HCT116 (cell line): ENCODE measurements around the gene MICAL3. TPM values are rescaled to one million over a fixed set of nuclear protein-coding genes. Genes with fewer than 3 reads are reported as not detected.

ENCODE experiments used
- ATAC-seq: fragments of 200-7000 bp; cut with Tn5 transposase; 2 replicates; pipeline ENCODE4 v1.9.1; 2020; ENCODE audit warnings: mild to moderate bottlenecking, moderate library complexity
- BruUV-seq: library from RNA; stranded (reverse); fragments of 400-500 nt; replicated peaks from 2 replicates; lab custom pipeline; 2021; lab: Mats Ljungman, UMichigan
- CTCF ChIA-PET: fragments of 300-600 bp; sonication (Branson Sonifier 250); formaldehyde crosslinking; loops from one replicate; lab custom pipeline; 2021; ENCODE audit warnings: antibody characterized with exemption; lab: Charles Lee
- POLR2A ChIA-PET: fragments of 300-600, 350-600 bp; sonication (Branson Sonifier 250); formaldehyde crosslinking; loops from one replicate; lab custom pipeline; 2021; ENCODE audit warnings: antibody characterized with exemption; lab: Charles Lee
- RAD21 ChIA-PET, 2 experiments: fragments of 300-600 bp; sonication (Branson Sonifier 250); formaldehyde crosslinking; loops; one replicate each; lab custom pipeline; 2023; ENCODE audit warnings: low total read pairs in 2 of 2; ENCODE audit not compliant: uncharacterized antibody in 2 of 2, unreplicated experiment in 2 of 2, low non-redundant PET in 1 of 2; lab: Charles Lee
- DNase-seq: peaks from one replicate; pipeline ENCODE4 v3.0.0-alpha.2; 2010; ENCODE audit warnings: low read depth, low spot score
- H2AFZ ChIP-seq: fragments of 200-600 bp; shearing (Covaris generic), sonication (generic); 2 replicates; pipeline ENCODE4 v1.6.1; 2017; ENCODE audit warnings: low read depth, mixed run types, mixed read lengths, antibody characterized with exemption, low read length; ENCODE audit not compliant: poor library complexity, severe bottlenecking
- H3K27ac ChIP-seq: 2 replicates; pipeline ENCODE4 v1.5.1; 2012; ENCODE audit warnings: low read depth, low read length
- H3K27me3 ChIP-seq: fragments of 200-600 bp; sonication (generic); 2 replicates; pipeline ENCODE4 v1.6.1; 2016; ENCODE audit warnings: mixed run types, low read length, mixed read lengths; ENCODE audit not compliant: insufficient read depth
- H3K36me3 ChIP-seq, 2 experiments: fragments of 200-500 bp in 1 of 2; fragments of 200-600 bp in 1 of 2; sonication (Bioruptor generic) in 1 of 2; sonication (generic) in 1 of 2; 2 replicates each; pipeline versions ENCODE4 v1.5.1 to v1.6.1; 2014 to 2016; ENCODE audit warnings: low read length in 2 of 2, inconsistent platforms in 1 of 2, mixed read lengths in 1 of 2, mixed run types in 1 of 2; ENCODE audit not compliant: insufficient read depth in 2 of 2, control insufficient read depth in 1 of 2
- H3K4me1 ChIP-seq, 2 experiments: fragments of 200-600 bp in 1 of 2; sonication (generic) in 1 of 2; 2 replicates each; pipeline versions ENCODE4 v1.5.1 to v1.6.1; 2012 to 2017; ENCODE audit warnings: low read length in 2 of 2, inconsistent platforms in 1 of 2, mild to moderate bottlenecking in 1 of 2, mixed read lengths in 1 of 2, mixed run types in 1 of 2, moderate library complexity in 1 of 2; ENCODE audit not compliant: insufficient read depth in 2 of 2, control insufficient read depth in 1 of 2
- H3K4me2 ChIP-seq: fragments of 200-600 bp; sonication (generic); 2 replicates; pipeline ENCODE4 v1.6.1; 2017; ENCODE audit warnings: mixed run types, low read length, mixed read lengths
- H3K4me3 ChIP-seq, 2 experiments: fragments of 200-600 bp in 1 of 2; sonication (generic) in 1 of 2; replicated peaks in 1 of 2; 2 replicates each; pipeline ENCODE4 v1.5.1; 2011 to 2016; ENCODE audit warnings: low read length in 2 of 2, control low read depth in 1 of 2, low read depth in 1 of 2, mild to moderate bottlenecking in 1 of 2, mixed read lengths in 1 of 2, mixed run types in 1 of 2
- H3K79me2 ChIP-seq: fragments of 200-600 bp; sonication (generic); 2 replicates; pipeline ENCODE4 v1.6.1; 2017; ENCODE audit warnings: mild to moderate bottlenecking, mixed run types, low read length, moderate library complexity, mixed read lengths; ENCODE audit not compliant: insufficient read depth
- H3K9ac ChIP-seq: fragments of 200-600 bp; sonication (generic); 2 replicates; pipeline ENCODE4 v1.6.1; 2016; ENCODE audit warnings: low read length, mixed read lengths
- H3K9me2 ChIP-seq: fragments of 200-600 bp; sonication (generic), shearing (Covaris generic); 2 replicates; pipeline ENCODE4 v1.6.1; 2017; ENCODE audit warnings: mixed run types, mild to moderate bottlenecking, moderate library complexity; ENCODE audit not compliant: insufficient read depth
- H3K9me3 ChIP-seq, 2 experiments: fragments of 200-500 bp in 1 of 2; fragments of 200-600 bp in 1 of 2; sonication (Bioruptor generic) in 1 of 2; sonication (generic) in 1 of 2; 2 replicates each; pipeline ENCODE4 v1.6.1; 2014 to 2017; ENCODE audit warnings: low read length in 2 of 2, mixed read lengths in 2 of 2, inconsistent platforms in 1 of 2, low read depth in 1 of 2, mild to moderate bottlenecking in 1 of 2, mixed run types in 1 of 2, moderate library complexity in 1 of 2; ENCODE audit not compliant: control insufficient read depth in 1 of 2, insufficient read depth in 1 of 2
- H4K20me1 ChIP-seq: fragments of 200-600 bp; sonication (generic), shearing (Covaris generic); 2 replicates; pipeline ENCODE4 v1.6.1; 2017; ENCODE audit warnings: mixed run types, mild to moderate bottlenecking, moderate library complexity; ENCODE audit not compliant: insufficient read depth
- CBX3 ChIP-seq: IDR thresholded peaks from 2 replicates; pipeline ENCODE4 v1.6.1; 2012; ENCODE audit warnings: low read depth
- JUND ChIP-seq: IDR thresholded peaks from 2 replicates; pipeline ENCODE4 v1.6.1; 2012
- POLR2A ChIP-seq: IDR thresholded peaks from 2 replicates; pipeline ENCODE4 v1.7.0; 2011; ENCODE audit warnings: borderline replicate concordance; ENCODE audit not compliant: insufficient read depth, insufficient read length; ENCODE audit errors: extremely low read depth
- SIN3A ChIP-seq: IDR thresholded peaks from 2 replicates; pipeline ENCODE4 v1.6.1; 2012; ENCODE audit warnings: low read depth
- ZNF274 ChIP-seq: fragments of 200-500 bp; sonication (Bioruptor generic); IDR thresholded peaks from 2 replicates; pipeline ENCODE4 v1.6.1; 2014; ENCODE audit warnings: mild to moderate bottlenecking, low read depth, low read length, inconsistent platforms
- intact Hi-C: fragments of 100-400 bp; cut with micrococcal nuclease; formaldehyde crosslinking; loops from 2 replicates; pipeline ENCODE4 v1.10.0; 2022
- total RNA-seq: library from RNA; stranded (reverse); gene quantifications from one replicate; pipeline ENCODE4 v1.2.1, GENCODE V29; 2021; ENCODE audit not compliant: unreplicated experiment
- TF ChIP-seq, protein P1 (sequence below): IDR thresholded peaks from 2 replicates; pipeline ENCODE4 v1.6.1; 2012
- TF ChIP-seq, protein P2 (sequence below): IDR thresholded peaks from 2 replicates; pipeline ENCODE4 v1.6.1; 2012; ENCODE audit warnings: low read depth
- TF ChIP-seq, protein P3 (sequence below), 3 experiments: fragments of 200-600 bp in 1 of 3; sonication (generic) in 1 of 3; IDR thresholded peaks in 2 of 3; conservative IDR thresholded peaks in 1 of 3; 2 replicates each; pipeline ENCODE4 v1.5.1; 2012 to 2017; ENCODE audit warnings: low read depth in 2 of 3, low read length in 2 of 3, antibody characterized with exemption in 1 of 3, borderline replicate concordance in 1 of 3, control low read depth in 1 of 3, mild to moderate bottlenecking in 1 of 3, mixed read lengths in 1 of 3, mixed run types in 1 of 3, moderate library complexity in 1 of 3; ENCODE audit not compliant: insufficient read depth in 1 of 3

The MICAL3 gene
- total RNA-seq, 1 experiment from 2014 or later: 30.8 TPM

DNA sequence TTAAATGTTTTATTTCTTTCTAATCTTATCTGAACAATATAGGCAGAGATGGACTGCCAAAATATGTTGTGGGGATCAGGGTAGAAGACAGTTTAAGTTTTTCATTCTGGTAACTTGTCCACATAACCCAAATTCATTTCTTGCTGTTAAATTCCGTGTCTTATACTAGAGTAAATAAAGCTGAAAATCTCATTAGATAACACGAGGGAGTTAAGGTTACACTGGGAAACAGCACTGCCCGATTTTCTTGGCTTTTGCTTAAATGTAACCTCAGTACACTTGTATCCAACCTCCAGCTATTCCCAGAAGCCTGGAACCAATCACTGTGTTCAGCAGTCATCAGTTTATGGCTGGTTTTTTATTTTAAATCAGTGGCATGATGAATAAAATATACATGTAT, 48.2 kb downstream of the MICAL3 start:
- Histone ChIP-seq H3K4me1 (peaks cover 19 to 21% of the 10 kb centered on the region in 2 experiments), H3K9me2 (no peaks in the 10 kb centered on the region), H3K36me3 (no peaks in the 10 kb centered on the region), H4K20me1 (no peaks in the 10 kb centered on the region), H3K9ac (no peak overlapping the region), H3K4me2 (no peak overlapping the region), H3K27ac (no peak overlapping the region), H3K79me2 (peaks cover 92% of the 10 kb centered on the region), H3K9me3 (no peaks in the 10 kb centered on the region), H3K4me3 (no peak overlapping the region), H3K27me3 (no peaks in the 10 kb centered on the region), H2AFZ (no peak overlapping the region)
- ChIA-PET RAD21 (no interaction called here), CTCF (no interaction called here), POLR2A (interaction anchor here (0.7 kb wide), 1 partner anchor 55 kb away, joined by 3 read pairs; no protein-coding TSS in a partner anchor)
- intact Hi-C loops: no loop called here
- no TSS peak for BruUV-seq
- DNase-seq (no peak), ATAC-seq (no peak)
- TF ChIP-seq POLR2A (no peak), ZNF274 (no peak), CBX3 (no peak), JUND (no peak), SIN3A (no peak)
- TF ChIP-seq, protein P1, sequence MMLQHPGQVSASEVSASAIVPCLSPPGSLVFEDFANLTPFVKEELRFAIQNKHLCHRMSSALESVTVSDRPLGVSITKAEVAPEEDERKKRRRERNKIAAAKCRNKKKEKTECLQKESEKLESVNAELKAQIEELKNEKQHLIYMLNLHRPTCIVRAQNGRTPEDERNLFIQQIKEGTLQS: no peak
- TF ChIP-seq, protein P2, sequence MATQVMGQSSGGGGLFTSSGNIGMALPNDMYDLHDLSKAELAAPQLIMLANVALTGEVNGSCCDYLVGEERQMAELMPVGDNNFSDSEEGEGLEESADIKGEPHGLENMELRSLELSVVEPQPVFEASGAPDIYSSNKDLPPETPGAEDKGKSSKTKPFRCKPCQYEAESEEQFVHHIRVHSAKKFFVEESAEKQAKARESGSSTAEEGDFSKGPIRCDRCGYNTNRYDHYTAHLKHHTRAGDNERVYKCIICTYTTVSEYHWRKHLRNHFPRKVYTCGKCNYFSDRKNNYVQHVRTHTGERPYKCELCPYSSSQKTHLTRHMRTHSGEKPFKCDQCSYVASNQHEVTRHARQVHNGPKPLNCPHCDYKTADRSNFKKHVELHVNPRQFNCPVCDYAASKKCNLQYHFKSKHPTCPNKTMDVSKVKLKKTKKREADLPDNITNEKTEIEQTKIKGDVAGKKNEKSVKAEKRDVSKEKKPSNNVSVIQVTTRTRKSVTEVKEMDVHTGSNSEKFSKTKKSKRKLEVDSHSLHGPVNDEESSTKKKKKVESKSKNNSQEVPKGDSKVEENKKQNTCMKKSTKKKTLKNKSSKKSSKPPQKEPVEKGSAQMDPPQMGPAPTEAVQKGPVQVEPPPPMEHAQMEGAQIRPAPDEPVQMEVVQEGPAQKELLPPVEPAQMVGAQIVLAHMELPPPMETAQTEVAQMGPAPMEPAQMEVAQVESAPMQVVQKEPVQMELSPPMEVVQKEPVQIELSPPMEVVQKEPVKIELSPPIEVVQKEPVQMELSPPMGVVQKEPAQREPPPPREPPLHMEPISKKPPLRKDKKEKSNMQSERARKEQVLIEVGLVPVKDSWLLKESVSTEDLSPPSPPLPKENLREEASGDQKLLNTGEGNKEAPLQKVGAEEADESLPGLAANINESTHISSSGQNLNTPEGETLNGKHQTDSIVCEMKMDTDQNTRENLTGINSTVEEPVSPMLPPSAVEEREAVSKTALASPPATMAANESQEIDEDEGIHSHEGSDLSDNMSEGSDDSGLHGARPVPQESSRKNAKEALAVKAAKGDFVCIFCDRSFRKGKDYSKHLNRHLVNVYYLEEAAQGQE: no peak
- TF ChIP-seq, protein P3, sequence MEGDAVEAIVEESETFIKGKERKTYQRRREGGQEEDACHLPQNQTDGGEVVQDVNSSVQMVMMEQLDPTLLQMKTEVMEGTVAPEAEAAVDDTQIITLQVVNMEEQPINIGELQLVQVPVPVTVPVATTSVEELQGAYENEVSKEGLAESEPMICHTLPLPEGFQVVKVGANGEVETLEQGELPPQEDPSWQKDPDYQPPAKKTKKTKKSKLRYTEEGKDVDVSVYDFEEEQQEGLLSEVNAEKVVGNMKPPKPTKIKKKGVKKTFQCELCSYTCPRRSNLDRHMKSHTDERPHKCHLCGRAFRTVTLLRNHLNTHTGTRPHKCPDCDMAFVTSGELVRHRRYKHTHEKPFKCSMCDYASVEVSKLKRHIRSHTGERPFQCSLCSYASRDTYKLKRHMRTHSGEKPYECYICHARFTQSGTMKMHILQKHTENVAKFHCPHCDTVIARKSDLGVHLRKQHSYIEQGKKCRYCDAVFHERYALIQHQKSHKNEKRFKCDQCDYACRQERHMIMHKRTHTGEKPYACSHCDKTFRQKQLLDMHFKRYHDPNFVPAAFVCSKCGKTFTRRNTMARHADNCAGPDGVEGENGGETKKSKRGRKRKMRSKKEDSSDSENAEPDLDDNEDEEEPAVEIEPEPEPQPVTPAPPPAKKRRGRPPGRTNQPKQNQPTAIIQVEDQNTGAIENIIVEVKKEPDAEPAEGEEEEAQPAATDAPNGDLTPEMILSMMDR (IDR thresholded peaks at IDR 0.05 in 2 of 3, conservative IDR thresholded peaks at IDR 0.05 in 1 of 3; ENCODE audit: borderline replicate concordance in 1 of 3, insufficient read depth in 1 of 3, low read depth in 2 of 3, low read length in 2 of 3): no peak
